ENCODE measurements around the gene PSME3. TPM values are rescaled to one million over a fixed set of nuclear protein-coding genes. Genes with fewer than 3 reads are reported as not detected.

The PSME3 gene
- total and polyA plus RNA-seq, 2 experiments from 2014 or later: 93.5 to 178 TPM

DNA sequence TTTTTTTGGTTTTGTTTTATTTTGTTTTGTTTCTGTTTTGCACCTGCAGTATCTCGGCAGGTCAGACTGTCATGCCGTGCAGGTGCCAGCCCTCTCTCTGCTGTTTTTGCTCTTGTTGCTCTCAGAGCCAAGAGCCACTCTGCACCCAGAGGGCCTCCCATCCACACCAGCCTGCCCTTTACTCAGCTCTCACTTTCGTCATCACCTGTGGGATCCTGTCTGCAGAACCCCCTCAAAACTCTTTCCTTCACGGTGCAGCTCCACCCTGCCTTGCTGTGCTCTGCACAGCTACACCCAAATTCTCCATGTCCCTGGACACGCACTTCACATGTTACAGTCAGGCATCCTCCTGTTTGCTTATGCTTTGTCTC lies 20.4 kb downstream of the PSME3 start (continued):
- TF ChIP-seq, protein P1, sequence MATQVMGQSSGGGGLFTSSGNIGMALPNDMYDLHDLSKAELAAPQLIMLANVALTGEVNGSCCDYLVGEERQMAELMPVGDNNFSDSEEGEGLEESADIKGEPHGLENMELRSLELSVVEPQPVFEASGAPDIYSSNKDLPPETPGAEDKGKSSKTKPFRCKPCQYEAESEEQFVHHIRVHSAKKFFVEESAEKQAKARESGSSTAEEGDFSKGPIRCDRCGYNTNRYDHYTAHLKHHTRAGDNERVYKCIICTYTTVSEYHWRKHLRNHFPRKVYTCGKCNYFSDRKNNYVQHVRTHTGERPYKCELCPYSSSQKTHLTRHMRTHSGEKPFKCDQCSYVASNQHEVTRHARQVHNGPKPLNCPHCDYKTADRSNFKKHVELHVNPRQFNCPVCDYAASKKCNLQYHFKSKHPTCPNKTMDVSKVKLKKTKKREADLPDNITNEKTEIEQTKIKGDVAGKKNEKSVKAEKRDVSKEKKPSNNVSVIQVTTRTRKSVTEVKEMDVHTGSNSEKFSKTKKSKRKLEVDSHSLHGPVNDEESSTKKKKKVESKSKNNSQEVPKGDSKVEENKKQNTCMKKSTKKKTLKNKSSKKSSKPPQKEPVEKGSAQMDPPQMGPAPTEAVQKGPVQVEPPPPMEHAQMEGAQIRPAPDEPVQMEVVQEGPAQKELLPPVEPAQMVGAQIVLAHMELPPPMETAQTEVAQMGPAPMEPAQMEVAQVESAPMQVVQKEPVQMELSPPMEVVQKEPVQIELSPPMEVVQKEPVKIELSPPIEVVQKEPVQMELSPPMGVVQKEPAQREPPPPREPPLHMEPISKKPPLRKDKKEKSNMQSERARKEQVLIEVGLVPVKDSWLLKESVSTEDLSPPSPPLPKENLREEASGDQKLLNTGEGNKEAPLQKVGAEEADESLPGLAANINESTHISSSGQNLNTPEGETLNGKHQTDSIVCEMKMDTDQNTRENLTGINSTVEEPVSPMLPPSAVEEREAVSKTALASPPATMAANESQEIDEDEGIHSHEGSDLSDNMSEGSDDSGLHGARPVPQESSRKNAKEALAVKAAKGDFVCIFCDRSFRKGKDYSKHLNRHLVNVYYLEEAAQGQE (IDR thresholded peaks at IDR 0.05; ENCODE audit: unreplicated experiment): no peak

DNA sequence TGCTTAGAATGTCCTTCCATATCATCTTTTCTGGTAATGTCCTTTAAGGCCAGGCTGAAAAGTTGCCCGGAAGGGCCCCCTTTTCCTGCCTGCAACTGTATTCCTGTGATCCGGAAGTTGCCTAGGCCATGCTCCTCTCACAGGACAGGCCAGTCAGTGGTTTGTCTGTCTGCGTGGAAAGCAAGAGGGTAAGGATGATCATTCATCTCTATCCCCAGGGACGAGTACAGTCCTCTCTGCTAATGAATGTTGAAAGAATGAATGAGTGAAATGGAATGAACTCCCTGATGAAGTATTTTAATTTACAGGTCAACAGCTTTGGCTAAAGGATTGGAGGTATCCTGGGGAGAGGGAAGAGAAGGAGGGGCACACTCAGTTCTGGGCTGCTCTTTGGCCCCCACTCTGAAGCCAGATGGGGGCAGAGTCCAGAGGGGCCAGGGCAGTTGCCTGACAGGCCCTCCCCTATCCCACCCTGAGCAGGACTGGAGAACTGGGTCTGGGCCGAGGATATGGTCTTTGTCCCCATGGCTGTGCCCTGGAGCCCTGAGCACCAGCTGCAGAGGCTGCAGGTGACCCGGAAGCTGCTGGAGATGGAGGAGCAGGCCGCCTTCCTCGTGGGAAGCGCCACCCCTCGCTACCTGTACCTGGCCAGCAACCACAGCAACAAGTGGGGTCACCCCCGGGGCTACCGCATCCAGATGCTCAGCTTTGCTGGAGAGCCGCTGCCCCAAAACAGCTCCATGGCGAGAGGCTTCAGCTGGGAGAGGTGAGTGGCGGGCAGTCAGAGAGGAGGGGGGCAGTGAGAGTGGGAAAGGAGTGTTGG lies 21.0 kb downstream of the PSME3 start:
- Histone ChIP-seq H4K20me1 (replicated peaks; ENCODE audit: insufficient read depth) (no peaks in the 10 kb centered on the region; the same call in 1 of the 2 replicates), H2AFZ (no peak overlapping the region), H3K36me3 (ENCODE audit: insufficient read depth) (no peaks in the 10 kb centered on the region), H3K4me3 (no peak overlapping the region), H3K79me2 (replicated peaks; ENCODE audit: insufficient read depth) (no peaks in the 10 kb centered on the region), H3K4me2 (no peak overlapping the region), H3F3A (replicated peaks; ENCODE audit: low read depth) (no peaks in the 10 kb centered on the region), H3K27me3 (ENCODE audit: insufficient read depth) (no peaks in the 10 kb centered on the region), H3K9me2 (ENCODE audit: insufficient read depth) (no peaks in the 10 kb centered on the region), H3K27ac (ENCODE audit: low read depth) (no peak overlapping the region), H3K4me1 (ENCODE audit: insufficient read depth) (no peaks in the 10 kb centered on the region)
- H3K36me3 Mint-ChIP-seq (ENCODE audit: low read depth): no peaks in the 10 kb centered on the region; the same call in 1 of the 3 replicates
- H3K9me3 Mint-ChIP-seq: no peaks in the 10 kb centered on the region; the same call in 1 of the 3 replicates
- no peak for DNase-seq (ENCODE audit: low spot score)
- no peak overlapping the region for H3K4me3 Mint-ChIP-seq
- H3K4me1 Mint-ChIP-seq: peaks cover 2% of the 10 kb centered on the region; the same call in 1 of the 3 replicates
- no peak for ATAC-seq
- H3K27me3 Mint-ChIP-seq (ENCODE audit: insufficient read depth, low read depth, poor library complexity): peaks cover 4% of the 10 kb centered on the region
- H3K27ac Mint-ChIP-seq: no peak overlapping the region
- TF ChIP-seq POLR2AphosphoS5 (IDR thresholded peaks at IDR 0.05; ENCODE audit: low read depth) (no peak), EZH2 (IDR thresholded peaks at IDR 0.05; ENCODE audit: low read depth, unreplicated experiment) (no peak), NANOG (IDR thresholded peaks at IDR 0.05; ENCODE audit: borderline replicate concordance) (no peak), CREB1 (CRISPR knock-in tag; IDR thresholded peaks at IDR 0.05; ENCODE audit: low read depth) (no peak), EZH2phosphoT487 (IDR thresholded peaks at IDR 0.05; ENCODE audit: unreplicated experiment) (no peak), JUNB (IDR thresholded peaks at IDR 0.05; ENCODE audit: unreplicated experiment) (no peak), STAT1 (IDR thresholded peaks at IDR 0.05; ENCODE audit: unreplicated experiment) (no peak), ZNF331 (CRISPR knock-in tag; IDR thresholded peaks at IDR 0.05; ENCODE audit: low read depth) (no peak), ZNF114 (CRISPR knock-in tag; IDR thresholded peaks at IDR 0.05) (no peak)
- TF ChIP-seq, protein P2, sequence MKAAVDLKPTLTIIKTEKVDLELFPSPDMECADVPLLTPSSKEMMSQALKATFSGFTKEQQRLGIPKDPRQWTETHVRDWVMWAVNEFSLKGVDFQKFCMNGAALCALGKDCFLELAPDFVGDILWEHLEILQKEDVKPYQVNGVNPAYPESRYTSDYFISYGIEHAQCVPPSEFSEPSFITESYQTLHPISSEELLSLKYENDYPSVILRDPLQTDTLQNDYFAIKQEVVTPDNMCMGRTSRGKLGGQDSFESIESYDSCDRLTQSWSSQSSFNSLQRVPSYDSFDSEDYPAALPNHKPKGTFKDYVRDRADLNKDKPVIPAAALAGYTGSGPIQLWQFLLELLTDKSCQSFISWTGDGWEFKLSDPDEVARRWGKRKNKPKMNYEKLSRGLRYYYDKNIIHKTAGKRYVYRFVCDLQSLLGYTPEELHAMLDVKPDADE (IDR thresholded peaks at IDR 0.05): no peak
- TF ChIP-seq, protein P3, sequence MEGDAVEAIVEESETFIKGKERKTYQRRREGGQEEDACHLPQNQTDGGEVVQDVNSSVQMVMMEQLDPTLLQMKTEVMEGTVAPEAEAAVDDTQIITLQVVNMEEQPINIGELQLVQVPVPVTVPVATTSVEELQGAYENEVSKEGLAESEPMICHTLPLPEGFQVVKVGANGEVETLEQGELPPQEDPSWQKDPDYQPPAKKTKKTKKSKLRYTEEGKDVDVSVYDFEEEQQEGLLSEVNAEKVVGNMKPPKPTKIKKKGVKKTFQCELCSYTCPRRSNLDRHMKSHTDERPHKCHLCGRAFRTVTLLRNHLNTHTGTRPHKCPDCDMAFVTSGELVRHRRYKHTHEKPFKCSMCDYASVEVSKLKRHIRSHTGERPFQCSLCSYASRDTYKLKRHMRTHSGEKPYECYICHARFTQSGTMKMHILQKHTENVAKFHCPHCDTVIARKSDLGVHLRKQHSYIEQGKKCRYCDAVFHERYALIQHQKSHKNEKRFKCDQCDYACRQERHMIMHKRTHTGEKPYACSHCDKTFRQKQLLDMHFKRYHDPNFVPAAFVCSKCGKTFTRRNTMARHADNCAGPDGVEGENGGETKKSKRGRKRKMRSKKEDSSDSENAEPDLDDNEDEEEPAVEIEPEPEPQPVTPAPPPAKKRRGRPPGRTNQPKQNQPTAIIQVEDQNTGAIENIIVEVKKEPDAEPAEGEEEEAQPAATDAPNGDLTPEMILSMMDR (conservative IDR thresholded peaks at IDR 0.05; ENCODE audit: low read depth in 2 of 2): no peak

Measured in GM23338 (cell line).